ENCODE data around the gene FAM118B.
"Not testable (repeated sequence)": the region's sequence is repeated elsewhere in the genome, so short reads cannot be mapped to it uniquely, and the experiment has no call there.

FAM118B gene

GRCh38 chr11:126232683-126233082 lies 21.1 kb downstream of the FAM118B start:
- Histone ChIP-seq H3K9ac (ENCODE audit: insufficient read length) (no peak overlapping the region), H3K27ac (no peak overlapping the region), H3K9me3 (ENCODE audit: low read depth, low read length) (no peaks in the 10 kb centered on the region), H3K36me3 (ENCODE audit: insufficient read depth, low read length) (0 out of 2 replicates have a peak, but pooled peaks cover 13% of the 10 kb centered on the region), H3K4me3 (no peak overlapping the region)
- no peak for DNase-seq (ENCODE audit: low read depth, low spot score)
- TF ChIP-seq POLR2AphosphoS5 (IDR thresholded peaks at IDR 0.05; ENCODE audit: borderline replicate concordance, low read depth, low read length) (no peak), EZH2 (IDR thresholded peaks at IDR 0.05) (no peak), FOXP2 (optimal IDR thresholded peaks at IDR 0.05; ENCODE audit: control extremely low read depth, extremely low read length, insufficient read depth) (no peak)

- no peak for TF ChIP-seq POLR2AphosphoS5 (IDR thresholded peaks at IDR 0.05; ENCODE audit: borderline replicate concordance, low read depth, low read length)
- no peak for TF ChIP-seq EZH2 (IDR thresholded peaks at IDR 0.05)
- TF ChIP-seq FOXP2 (optimal IDR thresholded peaks at IDR 0.05; ENCODE audit: control extremely low read depth, extremely low read length, insufficient read depth), result no peak
- no peak overlapping the region for H3K9ac ChIP-seq (ENCODE audit: insufficient read length)
- H3K27ac ChIP-seq, result no peak overlapping the region
- H3K36me3 ChIP-seq (ENCODE audit: insufficient read depth, low read length), result 0 out of 2 replicates have a peak, but pooled peaks cover 15% of the 10 kb centered on the region
- H3K4me3 ChIP-seq, result no peak overlapping the region
- no peaks in the 10 kb centered on the region for H3K9me3 ChIP-seq (ENCODE audit: low read depth, low read length)
- no peak for DNase-seq (ENCODE audit: low read depth, low spot score)
These were observed 21.8 kb downstream of the FAM118B start for GRCh38 chr11:126233391-126233790.

DNA sequence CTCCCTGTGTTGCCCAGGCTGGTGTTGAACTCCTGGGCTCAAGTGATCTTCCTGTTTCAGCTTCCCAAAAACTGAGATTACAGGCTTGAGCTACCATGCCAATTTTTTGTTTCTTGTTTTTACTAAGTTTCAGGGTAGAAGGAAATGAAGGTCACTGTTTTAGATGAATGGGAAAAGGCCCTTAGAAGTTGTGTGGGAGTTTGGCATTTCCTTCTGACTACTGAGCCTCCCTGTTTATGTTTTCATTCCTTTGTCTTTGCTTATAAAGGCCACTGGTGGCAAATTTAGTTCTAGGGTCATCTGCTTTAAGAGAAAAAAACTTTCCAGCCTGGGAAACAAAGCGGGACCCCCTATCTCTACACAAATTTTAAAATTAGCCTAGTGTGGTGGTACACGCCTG lies 35.1 kb downstream of the FAM118B start:
- H3K4me3 ChIP-seq, result no peak overlapping the region
- H3K9ac ChIP-seq (ENCODE audit: insufficient read length), result no peak overlapping the region
- peaks cover 21% of the 10 kb centered on the region for H3K36me3 ChIP-seq (ENCODE audit: insufficient read depth, low read length)
- no peak for DNase-seq (ENCODE audit: low read depth, low spot score)
- H3K27ac ChIP-seq, result no peak overlapping the region
- TF ChIP-seq POLR2AphosphoS5 (IDR thresholded peaks at IDR 0.05; ENCODE audit: borderline replicate concordance, low read depth, low read length), result no peak
- no peak for TF ChIP-seq EZH2 (IDR thresholded peaks at IDR 0.05)
- TF ChIP-seq FOXP2 (optimal IDR thresholded peaks at IDR 0.05; ENCODE audit: control extremely low read depth, extremely low read length, insufficient read depth), result no peak
- H3K9me3 ChIP-seq (ENCODE audit: low read depth, low read length), result no peaks in the 10 kb centered on the region

DNA sequence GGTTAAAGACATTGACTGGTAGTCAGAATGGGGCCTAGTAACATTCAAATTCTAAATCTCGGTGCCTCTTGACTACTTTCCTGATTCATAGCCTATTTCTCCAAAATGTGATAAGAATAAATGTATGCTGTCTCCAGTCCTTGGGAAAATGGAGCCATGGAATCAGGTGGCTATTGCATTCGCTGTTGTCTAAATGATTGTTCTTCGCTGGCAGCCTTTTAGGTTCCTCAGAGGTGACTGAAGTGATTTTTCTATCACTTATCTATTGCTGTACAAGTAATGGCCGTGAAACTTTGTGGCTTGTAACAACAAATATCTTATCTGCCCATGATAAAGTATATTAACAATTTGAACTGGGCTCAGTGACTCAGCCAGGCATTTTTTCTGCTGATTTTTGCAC lies 41.7 kb downstream of the FAM118B start:
- Histone ChIP-seq H3K9ac (ENCODE audit: insufficient read length) (no peak overlapping the region), H3K36me3 (ENCODE audit: insufficient read depth, low read length) (peaks cover 33% of the 10 kb centered on the region), H3K9me3 (ENCODE audit: low read depth, low read length) (no peaks in the 10 kb centered on the region), H3K4me3 (no peak overlapping the region), H3K27ac (no peak overlapping the region)
- no peak for DNase-seq (ENCODE audit: low read depth, low spot score)
- TF ChIP-seq FOXP2 (optimal IDR thresholded peaks at IDR 0.05; ENCODE audit: control extremely low read depth, extremely low read length, insufficient read depth), result no peak
- no peak for TF ChIP-seq EZH2 (IDR thresholded peaks at IDR 0.05)
- no peak for TF ChIP-seq POLR2AphosphoS5 (IDR thresholded peaks at IDR 0.05; ENCODE audit: borderline replicate concordance, low read depth, low read length)

GRCh38 chr11:126254819-126255218 lies 43.2 kb downstream of the FAM118B start:
- H3K9ac ChIP-seq (ENCODE audit: insufficient read length), result no peak overlapping the region
- H3K4me3 ChIP-seq, result no peak overlapping the region
- TF ChIP-seq POLR2AphosphoS5 (IDR thresholded peaks at IDR 0.05; ENCODE audit: borderline replicate concordance, low read depth, low read length), result no peak
- TF ChIP-seq FOXP2 (optimal IDR thresholded peaks at IDR 0.05; ENCODE audit: control extremely low read depth, extremely low read length, insufficient read depth), result no peak
- TF ChIP-seq EZH2 (IDR thresholded peaks at IDR 0.05), result no peak
- H3K27ac ChIP-seq, result no peak overlapping the region
- DNase-seq (ENCODE audit: low read depth, low spot score), result no peak
- H3K36me3 ChIP-seq (ENCODE audit: insufficient read depth, low read length), result peaks cover 33% of the 10 kb centered on the region
- H3K9me3 ChIP-seq (ENCODE audit: low read depth, low read length), result no peaks in the 10 kb centered on the region

DNA sequence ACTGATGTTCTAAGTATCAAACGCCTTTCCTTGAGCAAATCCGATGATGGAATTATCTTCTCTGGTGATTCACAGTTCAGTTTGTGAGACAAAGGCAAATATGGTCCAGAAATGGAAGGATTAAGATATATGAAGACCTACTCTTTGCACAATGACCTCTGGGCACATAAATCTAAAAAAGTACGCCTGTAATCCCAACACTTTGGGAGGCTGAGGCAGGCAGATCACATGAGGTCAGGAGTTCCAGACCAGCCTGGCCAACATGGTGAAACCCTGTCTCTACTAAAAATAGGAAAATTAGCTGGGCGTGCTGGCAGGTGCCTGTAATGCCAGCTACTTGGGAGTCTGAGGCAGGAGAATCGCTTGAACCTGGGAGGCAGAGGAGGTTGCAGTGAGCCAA lies 43.9 kb downstream of the FAM118B start:
- H3K36me3 ChIP-seq (ENCODE audit: insufficient read depth, low read length), result peaks cover 33% of the 10 kb centered on the region

DNA sequence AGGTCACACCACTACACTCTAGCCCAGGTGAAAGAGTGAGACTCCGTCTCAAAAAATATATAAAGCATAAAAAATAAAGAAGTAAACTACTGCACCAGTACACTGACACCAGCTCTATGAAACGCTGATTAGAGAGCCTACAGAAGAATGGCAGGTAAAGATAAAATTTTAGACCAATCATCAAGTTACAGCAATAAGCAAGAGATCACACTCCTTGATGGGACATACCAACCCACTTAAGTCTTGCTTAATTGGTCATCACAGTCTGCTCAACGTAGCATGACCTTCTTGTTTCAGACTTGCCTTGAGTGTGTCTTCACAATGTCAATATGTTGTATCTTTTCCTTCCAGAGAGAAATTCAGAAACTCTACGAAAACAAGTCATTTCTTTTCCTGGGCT lies 44.6 kb downstream of the FAM118B start:
- Histone ChIP-seq H3K4me3 (no peak overlapping the region), H3K27ac (no peak overlapping the region), H3K36me3 (ENCODE audit: insufficient read depth, low read length) (peaks cover 34% of the 10 kb centered on the region), H3K9me3 (ENCODE audit: low read depth, low read length) (no peaks in the 10 kb centered on the region), H3K9ac (ENCODE audit: insufficient read length) (no peak overlapping the region)
- no peak for TF ChIP-seq FOXP2 (optimal IDR thresholded peaks at IDR 0.05; ENCODE audit: control extremely low read depth, extremely low read length, insufficient read depth)
- no peak for TF ChIP-seq POLR2AphosphoS5 (IDR thresholded peaks at IDR 0.05; ENCODE audit: borderline replicate concordance, low read depth, low read length)
- no peak for TF ChIP-seq EZH2 (IDR thresholded peaks at IDR 0.05)
- DNase-seq (ENCODE audit: low read depth, low spot score), result no peak

More for the DNA sequence above, 43.9 kb downstream of the FAM118B start:
- H3K4me3 ChIP-seq; H3K27ac ChIP-seq; H3K9me3 ChIP-seq (ENCODE audit: low read depth, low read length); H3K9ac ChIP-seq (ENCODE audit: insufficient read length); DNase-seq (ENCODE audit: low read depth, low spot score): not testable (repeated sequence)

- Histone ChIP-seq H3K9ac (ENCODE audit: insufficient read length) (no peak overlapping the region), H3K36me3 (ENCODE audit: insufficient read depth, low read length) (peaks cover 42% of the 10 kb centered on the region), H3K4me3 (no peak overlapping the region), H3K9me3 (ENCODE audit: low read depth, low read length) (no peaks in the 10 kb centered on the region), H3K27ac (no peak overlapping the region)
- TF ChIP-seq FOXP2 (optimal IDR thresholded peaks at IDR 0.05; ENCODE audit: control extremely low read depth, extremely low read length, insufficient read depth) (no peak), POLR2AphosphoS5 (IDR thresholded peaks at IDR 0.05; ENCODE audit: borderline replicate concordance, low read depth, low read length) (no peak), EZH2 (IDR thresholded peaks at IDR 0.05) (no peak)
- DNase-seq (ENCODE audit: low read depth, low spot score), result no peak
These were observed 45.6 kb downstream of the FAM118B start for GRCh38 chr11:126257144-126257543.

DNA sequence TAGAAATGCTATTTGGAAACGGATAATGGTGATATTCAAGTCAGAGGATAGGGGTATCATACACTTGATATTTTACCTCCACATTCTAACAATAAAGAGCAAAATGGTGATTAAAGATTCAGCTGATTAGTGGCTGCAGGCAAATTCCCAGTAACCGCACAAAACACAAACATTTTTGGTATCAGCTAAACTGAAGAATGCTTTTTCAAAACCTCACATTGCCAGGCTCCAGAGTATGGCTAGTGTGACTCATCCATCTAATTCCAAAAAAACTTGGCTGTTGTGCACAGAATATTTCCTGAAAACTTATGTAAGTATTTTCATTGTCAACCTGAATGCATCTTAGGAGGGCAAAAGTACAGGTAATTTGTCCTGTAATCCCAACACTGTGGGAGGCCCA lies 46.2 kb downstream of the FAM118B start:
- H3K9me3 ChIP-seq (ENCODE audit: low read depth, low read length), result no peaks in the 10 kb centered on the region
- no peak for DNase-seq (ENCODE audit: low read depth, low spot score)
- H3K36me3 ChIP-seq (ENCODE audit: insufficient read depth, low read length), result peaks cover 47% of the 10 kb centered on the region
- H3K4me3 ChIP-seq, result no peak overlapping the region
- H3K9ac ChIP-seq (ENCODE audit: insufficient read length), result no peak overlapping the region
- no peak for TF ChIP-seq FOXP2 (optimal IDR thresholded peaks at IDR 0.05; ENCODE audit: control extremely low read depth, extremely low read length, insufficient read depth)
- TF ChIP-seq POLR2AphosphoS5 (IDR thresholded peaks at IDR 0.05; ENCODE audit: borderline replicate concordance, low read depth, low read length), result no peak
- TF ChIP-seq EZH2 (IDR thresholded peaks at IDR 0.05), result no peak
- no peak overlapping the region for H3K27ac ChIP-seq

All from SK-N-MC (cell line).